SK-N-DZ (cell line): ENCODE measurements around the gene RBM10. TPM values are rescaled to one million over a fixed set of nuclear protein-coding genes. Genes with fewer than 3 reads are reported as not detected.
"Not testable (repeated sequence)": the region's sequence is repeated elsewhere in the genome, so short reads cannot be mapped to it uniquely, and the experiment has no call there.

Experiments used
- DNase-seq: peaks from one replicate; pipeline ENCODE4 v3.0.0-alpha.2; 2015; ENCODE audit warnings: low spot score
- polyA plus RNA-seq, 2 experiments: library from polyadenylated mRNA; depleted of rRNA; stranded (reverse); fragments of >200 nt; gene quantifications; 2 replicates each; pipeline ENCODE4 v1.2.3, GENCODE V29; 2014

The RBM10 gene
- polyA plus RNA-seq (2014; cell fraction: cytosol; rRNA removed) = 60.0 and 60.5 TPM in 2 replicates
- polyA plus RNA-seq (2014; cell fraction: nucleus; rRNA removed) = 54.2 and 64.8 TPM in 2 replicates

GRCh38 chrX:47144626-47145394, at the start of gene RBM10, which contains the start of gene NDUFB11:
RBM10 (plus strand) TSS chrX:47145221; CDS start chrX:47147482, 2,261 bp downstream.
NDUFB11 (minus strand) TSS chrX:47144702; CDS start chrX:47144679, 23 bp downstream.
- DNase-seq = peak; percentile 94

GRCh38 chrX:47097018-47097417, 48.0 kb upstream of the RBM10 start:
- DNase-seq = peak; percentile 49

GRCh38 chrX:47098338-47099094, 46.5 kb upstream of the RBM10 start:
- DNase-seq = no peak

- no peak for DNase-seq
Measured at GRCh38 chrX:47101206-47101605, 43.8 kb upstream of the RBM10 start.

- DNase-seq = not testable (repeated sequence)
Measured at GRCh38 chrX:47110936-47111615, 33.9 kb upstream of the RBM10 start.

GRCh38 chrX:47112316-47112954, 32.6 kb upstream of the RBM10 start:
- DNase-seq = no peak

GRCh38 chrX:47116551-47117110, 28.4 kb upstream of the RBM10 start:
- DNase-seq = not testable (repeated sequence)

GRCh38 chrX:47124466-47124865, 20.6 kb upstream of the RBM10 start:
- not testable (repeated sequence) for DNase-seq

GRCh38 chrX:47129157-47129898, 15.7 kb upstream of the RBM10 start:
- DNase-seq = peak; percentile 96

GRCh38 chrX:47129899-47130358, 15.1 kb upstream of the RBM10 start:
- no peak for DNase-seq

- DNase-seq = no peak
Measured at GRCh38 chrX:47133493-47133892, 11.5 kb upstream of the RBM10 start.

GRCh38 chrX:47135650-47136049, 9.4 kb upstream of the RBM10 start:
- DNase-seq = not testable (repeated sequence)

- no peak for DNase-seq
Measured at GRCh38 chrX:47138171-47138570, 6.8 kb upstream of the RBM10 start.

GRCh38 chrX:47143894-47144625, 961 bp upstream of the RBM10 start:
- no peak for DNase-seq

GRCh38 chrX:47145395-47146120, 537 bp downstream of the RBM10 start:
- DNase-seq = no peak

GRCh38 chrX:47146121-47146935, 1.3 kb downstream of the RBM10 start:
- no peak for DNase-seq

GRCh38 chrX:47146936-47147859, 2.2 kb downstream of the RBM10 start:
- DNase-seq = no peak
